ENCODE results near the gene ARHGAP27. TPM values are rescaled to one million over a fixed set of nuclear protein-coding genes. Genes with fewer than 3 reads are reported as not detected.

ARHGAP27 gene
- total and polyA plus RNA-seq, 2 of the 13 experiments (the other 11 are each of a cell fraction or from before 2014, with no cell fraction given), result 15.5 to 18.9 TPM

GRCh38 chr17:45425125-45425983 is 7.3 kb downstream of the ARHGAP27 start (continued):
- TF ChIP-seq DNMT1 (CRISPR knock-in tag; IDR thresholded peaks at IDR 0.05) (no peak), ZNF44 (CRISPR knock-in tag; IDR thresholded peaks at IDR 0.05) (no peak), KAT2B (IDR thresholded peaks at IDR 0.05; ENCODE audit: borderline replicate concordance, low read depth, low read length) (no peak), GATAD1 (CRISPR knock-in tag; IDR thresholded peaks at IDR 0.05) (peak; percentile 71), ZSCAN30 (CRISPR knock-in tag; IDR thresholded peaks at IDR 0.05) (no peak), ZHX2 (IDR thresholded peaks at IDR 0.05; ENCODE audit: low read depth) (no peak), ZHX2 (CRISPR knock-in tag; IDR thresholded peaks at IDR 0.05; ENCODE audit: borderline replicate concordance) (no peak), SMARCE1 (IDR thresholded peaks at IDR 0.05; ENCODE audit: borderline replicate concordance) (no peak), ATM (IDR thresholded peaks at IDR 0.05; ENCODE audit: borderline replicate concordance) (no peak; the same call in 1 of the 2 replicates), ZNF784 (CRISPR knock-in tag; IDR thresholded peaks at IDR 0.05; ENCODE audit: borderline replicate concordance) (no peak), AHR (CRISPR knock-in tag; IDR thresholded peaks at IDR 0.05) (peak; percentile 0; the same call in 1 of the 2 replicates), PCBP2 (optimal IDR thresholded peaks at IDR 0.05; ENCODE audit: low read depth, low read length, poor library complexity, severe bottlenecking) (no peak), TAF15 (IDR thresholded peaks at IDR 0.05; ENCODE audit: low read depth, low read length, poor library complexity, severe bottlenecking) (no peak), SP1 (IDR thresholded peaks at IDR 0.05) (no peak), SP1 (CRISPR knock-in tag; IDR thresholded peaks at IDR 0.05) (peak; percentile 45; the same call in 1 of the 2 replicates), ZNF333 (CRISPR knock-in tag; IDR thresholded peaks at IDR 0.05; ENCODE audit: borderline replicate concordance) (no peak), ZFP91 (CRISPR knock-in tag; IDR thresholded peaks at IDR 0.05; ENCODE audit: borderline replicate concordance) (peak; percentile 85; the same call in 1 of the 2 replicates), SYNCRIP (IDR thresholded peaks at IDR 0.05; ENCODE audit: insufficient read depth, low read depth, low read length) (no peak), ZNF709 (CRISPR knock-in tag; IDR thresholded peaks at IDR 0.05) (no peak), MAFG (CRISPR knock-in tag; IDR thresholded peaks at IDR 0.05) (no peak), ZNF264 (CRISPR knock-in tag; IDR thresholded peaks at IDR 0.05) (peak; percentile 75), SPEN (CRISPR knock-in tag; IDR thresholded peaks at IDR 0.05; ENCODE audit: low read depth) (0 out of 2 replicates have a peak, but pooled peaks have one; percentile 56), WIZ (CRISPR knock-in tag; IDR thresholded peaks at IDR 0.05) (no peak)

Data from HepG2 (cell line).